ENCODE data around the gene GADD45G. TPM values are rescaled to one million over a fixed set of nuclear protein-coding genes. Genes with fewer than 3 reads are reported as not detected.

Gene GADD45G
- total and polyA plus RNA-seq, 2 experiments from 2014 or later: 12.7 to 24.1 TPM

DNA sequence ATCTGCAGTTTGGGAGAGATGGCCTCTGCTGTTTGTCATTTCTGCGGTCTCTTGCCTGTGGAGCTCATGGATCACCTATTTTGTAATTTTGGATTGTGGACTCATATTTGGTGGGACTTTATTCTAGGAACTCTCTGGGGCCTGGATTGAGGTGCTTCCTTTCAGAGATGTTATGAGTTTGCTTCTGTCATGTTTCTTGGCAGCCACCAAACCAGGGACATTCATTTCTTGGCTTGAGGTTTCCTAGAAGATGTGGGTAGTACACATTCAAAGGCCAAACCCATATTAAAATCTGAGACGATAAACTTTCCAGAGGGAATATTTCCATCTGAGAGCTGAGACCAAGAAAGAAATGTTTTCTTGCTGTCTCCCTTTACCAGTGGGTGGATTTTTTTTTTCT, 37.2 kb upstream of the GADD45G start (continued):
- TF ChIP-seq, protein P1, sequence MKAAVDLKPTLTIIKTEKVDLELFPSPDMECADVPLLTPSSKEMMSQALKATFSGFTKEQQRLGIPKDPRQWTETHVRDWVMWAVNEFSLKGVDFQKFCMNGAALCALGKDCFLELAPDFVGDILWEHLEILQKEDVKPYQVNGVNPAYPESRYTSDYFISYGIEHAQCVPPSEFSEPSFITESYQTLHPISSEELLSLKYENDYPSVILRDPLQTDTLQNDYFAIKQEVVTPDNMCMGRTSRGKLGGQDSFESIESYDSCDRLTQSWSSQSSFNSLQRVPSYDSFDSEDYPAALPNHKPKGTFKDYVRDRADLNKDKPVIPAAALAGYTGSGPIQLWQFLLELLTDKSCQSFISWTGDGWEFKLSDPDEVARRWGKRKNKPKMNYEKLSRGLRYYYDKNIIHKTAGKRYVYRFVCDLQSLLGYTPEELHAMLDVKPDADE (IDR thresholded peaks at IDR 0.05): no peak
- TF ChIP-seq ZNF331 (CRISPR knock-in tag; IDR thresholded peaks at IDR 0.05; ENCODE audit: low read depth) (no peak), ZNF114 (CRISPR knock-in tag; IDR thresholded peaks at IDR 0.05) (no peak), CREB1 (CRISPR knock-in tag; IDR thresholded peaks at IDR 0.05; ENCODE audit: low read depth) (no peak), POLR2AphosphoS5 (IDR thresholded peaks at IDR 0.05; ENCODE audit: low read depth) (no peak), STAT1 (IDR thresholded peaks at IDR 0.05; ENCODE audit: unreplicated experiment) (no peak), NANOG (IDR thresholded peaks at IDR 0.05; ENCODE audit: borderline replicate concordance) (no peak), EZH2phosphoT487 (IDR thresholded peaks at IDR 0.05; ENCODE audit: unreplicated experiment) (no peak), JUNB (IDR thresholded peaks at IDR 0.05; ENCODE audit: unreplicated experiment) (no peak)
- TF ChIP-seq, protein P2, sequence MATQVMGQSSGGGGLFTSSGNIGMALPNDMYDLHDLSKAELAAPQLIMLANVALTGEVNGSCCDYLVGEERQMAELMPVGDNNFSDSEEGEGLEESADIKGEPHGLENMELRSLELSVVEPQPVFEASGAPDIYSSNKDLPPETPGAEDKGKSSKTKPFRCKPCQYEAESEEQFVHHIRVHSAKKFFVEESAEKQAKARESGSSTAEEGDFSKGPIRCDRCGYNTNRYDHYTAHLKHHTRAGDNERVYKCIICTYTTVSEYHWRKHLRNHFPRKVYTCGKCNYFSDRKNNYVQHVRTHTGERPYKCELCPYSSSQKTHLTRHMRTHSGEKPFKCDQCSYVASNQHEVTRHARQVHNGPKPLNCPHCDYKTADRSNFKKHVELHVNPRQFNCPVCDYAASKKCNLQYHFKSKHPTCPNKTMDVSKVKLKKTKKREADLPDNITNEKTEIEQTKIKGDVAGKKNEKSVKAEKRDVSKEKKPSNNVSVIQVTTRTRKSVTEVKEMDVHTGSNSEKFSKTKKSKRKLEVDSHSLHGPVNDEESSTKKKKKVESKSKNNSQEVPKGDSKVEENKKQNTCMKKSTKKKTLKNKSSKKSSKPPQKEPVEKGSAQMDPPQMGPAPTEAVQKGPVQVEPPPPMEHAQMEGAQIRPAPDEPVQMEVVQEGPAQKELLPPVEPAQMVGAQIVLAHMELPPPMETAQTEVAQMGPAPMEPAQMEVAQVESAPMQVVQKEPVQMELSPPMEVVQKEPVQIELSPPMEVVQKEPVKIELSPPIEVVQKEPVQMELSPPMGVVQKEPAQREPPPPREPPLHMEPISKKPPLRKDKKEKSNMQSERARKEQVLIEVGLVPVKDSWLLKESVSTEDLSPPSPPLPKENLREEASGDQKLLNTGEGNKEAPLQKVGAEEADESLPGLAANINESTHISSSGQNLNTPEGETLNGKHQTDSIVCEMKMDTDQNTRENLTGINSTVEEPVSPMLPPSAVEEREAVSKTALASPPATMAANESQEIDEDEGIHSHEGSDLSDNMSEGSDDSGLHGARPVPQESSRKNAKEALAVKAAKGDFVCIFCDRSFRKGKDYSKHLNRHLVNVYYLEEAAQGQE (IDR thresholded peaks at IDR 0.05; ENCODE audit: unreplicated experiment): no peak

DNA sequence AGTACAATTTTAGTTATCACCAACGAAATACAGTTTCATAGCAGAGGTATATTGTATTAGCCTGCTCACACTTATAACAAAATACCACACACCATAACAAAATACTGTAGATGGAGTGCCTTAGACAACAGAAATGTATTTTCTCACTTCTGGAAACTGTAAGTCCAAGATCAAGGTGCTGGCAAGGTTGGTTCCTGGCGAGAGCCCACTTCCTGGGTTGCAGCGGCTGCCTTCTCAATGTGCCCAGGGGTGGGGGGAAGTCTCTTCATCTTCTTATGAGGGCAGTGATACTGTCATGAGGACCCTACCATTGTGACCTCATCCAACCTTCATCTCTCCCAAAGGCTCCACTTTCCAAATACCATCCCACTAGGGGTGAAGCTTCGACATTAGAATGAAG, 30.5 kb upstream of the GADD45G start:
- no peaks in the 10 kb centered on the region for H3K36me3 Mint-ChIP-seq (ENCODE audit: low read depth)
- ATAC-seq (no peak), DNase-seq (ENCODE audit: low spot score) (no peak)
- H3K27me3 Mint-ChIP-seq (ENCODE audit: insufficient read depth, low read depth, poor library complexity): peaks cover 3% of the 10 kb centered on the region
- Histone ChIP-seq H2AFZ (no peak overlapping the region), H3K27me3 (ENCODE audit: insufficient read depth) (no peaks in the 10 kb centered on the region), H3K4me1 (ENCODE audit: insufficient read depth) (no peaks in the 10 kb centered on the region), H3K79me2 (replicated peaks; ENCODE audit: insufficient read depth) (no peaks in the 10 kb centered on the region), H3K4me3 (no peak overlapping the region), H4K20me1 (replicated peaks; ENCODE audit: insufficient read depth) (no peaks in the 10 kb centered on the region), H3K9me2 (ENCODE audit: insufficient read depth) (no peaks in the 10 kb centered on the region), H3K36me3 (ENCODE audit: insufficient read depth) (no peaks in the 10 kb centered on the region), H3F3A (replicated peaks; ENCODE audit: low read depth) (no peaks in the 10 kb centered on the region), H3K4me2 (no peak overlapping the region), H3K27ac (ENCODE audit: low read depth) (no peak overlapping the region)
- H3K27ac Mint-ChIP-seq: no peak overlapping the region
- H3K4me3 Mint-ChIP-seq: no peak overlapping the region
- H3K9me3 Mint-ChIP-seq: peaks cover 3% of the 10 kb centered on the region; the same call in 1 of the 3 replicates
- H3K4me1 Mint-ChIP-seq: no peaks in the 10 kb centered on the region
- TF ChIP-seq, protein P1 (IDR thresholded peaks at IDR 0.05): no peak
- TF ChIP-seq EZH2phosphoT487 (IDR thresholded peaks at IDR 0.05; ENCODE audit: unreplicated experiment): no peak
- no peak for TF ChIP-seq EZH2 (IDR thresholded peaks at IDR 0.05; ENCODE audit: low read depth, unreplicated experiment)
- TF ChIP-seq NANOG (IDR thresholded peaks at IDR 0.05; ENCODE audit: borderline replicate concordance): no peak
- TF ChIP-seq JUNB (IDR thresholded peaks at IDR 0.05; ENCODE audit: unreplicated experiment): no peak
- no peak for TF ChIP-seq ZNF331 (CRISPR knock-in tag; IDR thresholded peaks at IDR 0.05; ENCODE audit: low read depth)
- no peak for TF ChIP-seq CREB1 (CRISPR knock-in tag; IDR thresholded peaks at IDR 0.05; ENCODE audit: low read depth)
- no peak for TF ChIP-seq POLR2AphosphoS5 (IDR thresholded peaks at IDR 0.05; ENCODE audit: low read depth)
- TF ChIP-seq, protein P3, sequence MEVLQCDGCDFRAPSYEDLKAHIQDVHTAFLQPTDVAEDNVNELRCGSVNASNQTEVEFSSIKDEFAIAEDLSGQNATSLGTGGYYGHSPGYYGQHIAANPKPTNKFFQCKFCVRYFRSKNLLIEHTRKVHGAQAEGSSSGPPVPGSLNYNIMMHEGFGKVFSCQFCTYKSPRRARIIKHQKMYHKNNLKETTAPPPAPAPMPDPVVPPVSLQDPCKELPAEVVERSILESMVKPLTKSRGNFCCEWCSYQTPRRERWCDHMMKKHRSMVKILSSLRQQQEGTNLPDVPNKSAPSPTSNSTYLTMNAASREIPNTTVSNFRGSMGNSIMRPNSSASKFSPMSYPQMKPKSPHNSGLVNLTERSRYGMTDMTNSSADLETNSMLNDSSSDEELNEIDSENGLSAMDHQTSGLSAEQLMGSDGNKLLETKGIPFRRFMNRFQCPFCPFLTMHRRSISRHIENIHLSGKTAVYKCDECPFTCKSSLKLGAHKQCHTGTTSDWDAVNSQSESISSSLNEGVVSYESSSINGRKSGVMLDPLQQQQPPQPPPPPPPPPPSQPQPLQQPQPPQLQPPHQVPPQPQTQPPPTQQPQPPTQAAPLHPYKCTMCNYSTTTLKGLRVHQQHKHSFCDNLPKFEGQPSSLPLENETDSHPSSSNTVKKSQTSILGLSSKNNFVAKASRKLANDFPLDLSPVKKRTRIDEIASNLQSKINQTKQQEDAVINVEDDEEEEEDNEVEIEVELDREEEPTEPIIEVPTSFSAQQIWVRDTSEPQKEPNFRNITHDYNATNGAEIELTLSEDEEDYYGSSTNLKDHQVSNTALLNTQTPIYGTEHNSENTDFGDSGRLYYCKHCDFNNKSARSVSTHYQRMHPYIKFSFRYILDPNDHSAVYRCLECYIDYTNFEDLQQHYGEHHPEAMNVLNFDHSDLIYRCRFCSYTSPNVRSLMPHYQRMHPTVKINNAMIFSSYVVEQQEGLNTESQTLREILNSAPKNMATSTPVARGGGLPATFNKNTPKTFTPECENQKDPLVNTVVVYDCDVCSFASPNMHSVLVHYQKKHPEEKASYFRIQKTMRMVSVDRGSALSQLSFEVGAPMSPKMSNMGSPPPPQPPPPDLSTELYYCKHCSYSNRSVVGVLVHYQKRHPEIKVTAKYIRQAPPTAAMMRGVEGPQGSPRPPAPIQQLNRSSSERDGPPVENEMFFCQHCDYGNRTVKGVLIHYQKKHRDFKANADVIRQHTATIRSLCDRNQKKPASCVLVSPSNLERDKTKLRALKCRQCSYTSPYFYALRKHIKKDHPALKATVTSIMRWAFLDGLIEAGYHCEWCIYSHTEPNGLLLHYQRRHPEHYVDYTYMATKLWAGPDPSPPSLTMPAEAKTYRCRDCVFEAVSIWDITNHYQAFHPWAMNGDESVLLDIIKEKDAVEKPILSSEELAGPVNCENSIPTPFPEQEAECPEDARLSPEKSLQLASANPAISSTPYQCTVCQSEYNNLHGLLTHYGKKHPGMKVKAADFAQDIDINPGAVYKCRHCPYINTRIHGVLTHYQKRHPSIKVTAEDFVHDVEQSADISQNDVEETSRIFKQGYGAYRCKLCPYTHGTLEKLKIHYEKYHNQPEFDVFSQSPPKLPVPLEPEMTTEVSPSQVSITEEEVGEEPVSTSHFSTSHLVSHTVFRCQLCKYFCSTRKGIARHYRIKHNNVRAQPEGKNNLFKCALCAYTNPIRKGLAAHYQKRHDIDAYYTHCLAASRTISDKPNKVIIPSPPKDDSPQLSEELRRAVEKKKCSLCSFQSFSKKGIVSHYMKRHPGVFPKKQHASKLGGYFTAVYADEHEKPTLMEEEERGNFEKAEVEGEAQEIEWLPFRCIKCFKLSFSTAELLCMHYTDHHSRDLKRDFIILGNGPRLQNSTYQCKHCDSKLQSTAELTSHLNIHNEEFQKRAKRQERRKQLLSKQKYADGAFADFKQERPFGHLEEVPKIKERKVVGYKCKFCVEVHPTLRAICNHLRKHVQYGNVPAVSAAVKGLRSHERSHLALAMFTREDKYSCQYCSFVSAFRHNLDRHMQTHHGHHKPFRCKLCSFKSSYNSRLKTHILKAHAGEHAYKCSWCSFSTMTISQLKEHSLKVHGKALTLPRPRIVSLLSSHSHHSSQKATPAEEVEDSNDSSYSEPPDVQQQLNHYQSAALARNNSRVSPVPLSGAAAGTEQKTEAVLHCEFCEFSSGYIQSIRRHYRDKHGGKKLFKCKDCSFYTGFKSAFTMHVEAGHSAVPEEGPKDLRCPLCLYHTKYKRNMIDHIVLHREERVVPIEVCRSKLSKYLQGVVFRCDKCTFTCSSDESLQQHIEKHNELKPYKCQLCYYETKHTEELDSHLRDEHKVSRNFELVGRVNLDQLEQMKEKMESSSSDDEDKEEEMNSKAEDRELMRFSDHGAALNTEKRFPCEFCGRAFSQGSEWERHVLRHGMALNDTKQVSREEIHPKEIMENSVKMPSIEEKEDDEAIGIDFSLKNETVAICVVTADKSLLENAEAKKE (CRISPR knock-in tag; IDR thresholded peaks at IDR 0.05): no peak
